IMR-90 (cell line): ENCODE results near the gene CASK. TPM values are rescaled to one million over a fixed set of nuclear protein-coding genes. Genes with fewer than 3 reads are reported as not detected.

Experiments used
- ATAC-seq: fragments of 200-7000 bp; cut with Tn5 transposase; 2 replicates; pipeline ENCODE4 v1.9.1; 2020; ENCODE audit warnings: low read depth, mild to moderate bottlenecking, moderate library complexity
- BruUV-seq: library from RNA; stranded (reverse); fragments of 400-500 nt; replicated peaks from 2 replicates; lab custom pipeline; 2021; lab: Mats Ljungman, UMichigan
- CTCF ChIA-PET: fragments of 300-600 bp; formaldehyde crosslinking; extraction: SDS; loops from one replicate; lab custom pipeline; 2021; ENCODE audit warnings: antibody characterized with exemption; lab: Yijun Ruan, JAX
- POLR2A ChIA-PET: fragments of 300-600 bp; sonication (Branson Sonifier 250); formaldehyde crosslinking; loops from one replicate; lab custom pipeline; 2022; ENCODE audit warnings: antibody characterized with exemption; ENCODE audit not compliant: unreplicated experiment; lab: Charles Lee
- DNase-seq: peaks from one replicate; pipeline ENCODE4 v3.0.0; 2013
- H2AFZ ChIP-seq: replicated peaks from 2 replicates; pipeline ENCODE3; 2013; ENCODE audit warnings: low read length, mild to moderate bottlenecking; ENCODE audit not compliant: poor library complexity
- H2AK5ac ChIP-seq: 2 replicates; pipeline ENCODE4 v1.6.1; 2013; ENCODE audit warnings: low read depth, low read length, inconsistent platforms
- H2AK9ac ChIP-seq: replicated peaks from 2 replicates; pipeline ENCODE3; 2013; ENCODE audit warnings: mild to moderate bottlenecking, low read depth, low read length, moderate library complexity; ENCODE audit not compliant: poor library complexity
- H2BK120ac ChIP-seq: 2 replicates; pipeline ENCODE4 v1.6.1; 2013; ENCODE audit warnings: low read depth, low read length, inconsistent platforms
- H2BK15ac ChIP-seq: 3 replicates; pipeline ENCODE4 v1.6.1; 2013; ENCODE audit warnings: low read depth, low read length, inconsistent platforms
- H2BK20ac ChIP-seq: 2 replicates; pipeline ENCODE4 v1.6.1; 2013; ENCODE audit warnings: low read depth, mild to moderate bottlenecking, inconsistent platforms, low read length, moderate library complexity
- H2BK5ac ChIP-seq: 2 replicates; pipeline ENCODE4 v1.6.1; 2013; ENCODE audit warnings: mild to moderate bottlenecking, low read depth, low read length, inconsistent platforms; ENCODE audit not compliant: poor library complexity, severe bottlenecking
- H3K14ac ChIP-seq: replicated peaks from 2 replicates; pipeline ENCODE4 v1.6.1; 2013; ENCODE audit warnings: low read depth, low read length, inconsistent platforms
- H3K18ac ChIP-seq: 2 replicates; pipeline ENCODE4 v1.6.1; 2013; ENCODE audit warnings: low read depth, low read length, control low read depth
- H3K23ac ChIP-seq: 2 replicates; pipeline ENCODE4 v1.6.1; 2013; ENCODE audit warnings: low read depth, low read length, inconsistent platforms
- H3K27ac ChIP-seq: 2 replicates; pipeline ENCODE4 v1.5.1; 2013; ENCODE audit warnings: mild to moderate bottlenecking, control low read depth, low read length; ENCODE audit not compliant: insufficient read depth
- H3K27me3 ChIP-seq: 2 replicates; pipeline ENCODE4 v1.6.1; 2013; ENCODE audit warnings: low read length; ENCODE audit not compliant: control insufficient read depth, insufficient read depth
- H3K36me3 ChIP-seq: 2 replicates; pipeline ENCODE4 v1.6.1; 2013; ENCODE audit warnings: low read length, mixed read lengths; ENCODE audit not compliant: control insufficient read depth, insufficient read depth
- H3K4ac ChIP-seq: 2 replicates; pipeline ENCODE4 v1.6.1; 2013; ENCODE audit warnings: low read depth, low read length, inconsistent platforms
- H3K4me1 ChIP-seq: 2 replicates; pipeline ENCODE4 v1.6.1; 2013; ENCODE audit warnings: low read length, mixed read lengths; ENCODE audit not compliant: control insufficient read depth, insufficient read depth
- H3K4me2 ChIP-seq: 2 replicates; pipeline ENCODE4 v1.6.1; 2013; ENCODE audit warnings: low read depth, mild to moderate bottlenecking, control low read depth, low read length, moderate library complexity
- H3K4me3 ChIP-seq: 2 replicates; pipeline ENCODE4 v1.5.1; 2013; ENCODE audit warnings: low read depth, mild to moderate bottlenecking, control low read depth, low read length, moderate library complexity; ENCODE audit not compliant: insufficient read depth
- H3K56ac ChIP-seq: 2 replicates; pipeline ENCODE4 v1.6.1; 2013; ENCODE audit warnings: low read length, inconsistent platforms; ENCODE audit not compliant: insufficient read depth; ENCODE audit errors: extremely low read depth
- H3K79me1 ChIP-seq, 2 experiments: 2 replicates each; pipeline ENCODE4 v1.6.1; 2013; ENCODE audit warnings: low read length in 2 of 2, inconsistent platforms in 1 of 2, low read depth in 1 of 2
- H3K9ac ChIP-seq: 2 replicates; pipeline ENCODE4 v1.6.1; 2013; ENCODE audit warnings: low read depth, low read length, control low read depth
- H3K9me1 ChIP-seq: 2 replicates; pipeline ENCODE4 v1.6.1; 2013; ENCODE audit warnings: low read length, inconsistent platforms; ENCODE audit not compliant: insufficient read depth
- H3K9me3 ChIP-seq: 2 replicates; pipeline ENCODE4 v1.6.1; 2013; ENCODE audit warnings: low read length; ENCODE audit not compliant: control insufficient read depth, insufficient read depth
- H4K20me1 ChIP-seq: 2 replicates; pipeline ENCODE4 v1.6.1; 2013; ENCODE audit warnings: low read length, inconsistent platforms; ENCODE audit not compliant: insufficient read depth
- H4K5ac ChIP-seq: 2 replicates; pipeline ENCODE4 v1.6.1; 2013; ENCODE audit warnings: mild to moderate bottlenecking, low read depth, low read length, control low read depth
- H4K8ac ChIP-seq, 2 experiments: 2 replicates each; pipeline ENCODE4 v1.6.1; 2013; ENCODE audit warnings: low read depth in 2 of 2, low read length in 2 of 2, control low read depth in 1 of 2, inconsistent platforms in 1 of 2
- H4K91ac ChIP-seq: 2 replicates; pipeline ENCODE4 v1.6.1; 2013; ENCODE audit warnings: low read depth, low read length, inconsistent platforms; ENCODE audit not compliant: insufficient read depth
- CHD1 ChIP-seq: IDR thresholded peaks from 2 replicates; pipeline ENCODE4 v1.6.1; 2012; ENCODE audit warnings: low read depth, low read length, improper control_type of control experiment
- CTCF ChIP-seq: conservative IDR thresholded peaks from 2 replicates; pipeline ENCODE4 v1.5.1; 2012; ENCODE audit warnings: mild to moderate bottlenecking, low read depth, low read length, improper control_type of control experiment
- MAFK ChIP-seq: IDR thresholded peaks from 2 replicates; pipeline ENCODE4 v1.6.1; 2012; ENCODE audit warnings: low read depth, low read length, improper control_type of control experiment
- MAZ ChIP-seq: IDR thresholded peaks from 2 replicates; pipeline ENCODE4 v1.6.1; 2012; ENCODE audit warnings: low read depth, mild to moderate bottlenecking, low read length, improper control_type of control experiment, moderate library complexity, borderline replicate concordance
- MXI1 ChIP-seq: IDR thresholded peaks from 2 replicates; pipeline ENCODE4 v1.6.1; 2012; ENCODE audit warnings: low read depth, mild to moderate bottlenecking, low read length, moderate library complexity, borderline replicate concordance
- NFE2L2 ChIP-seq: fragments of 150-350 bp; IDR thresholded peaks from 2 replicates; pipeline ENCODE4 v1.6.1; 2016; ENCODE audit warnings: low read depth, mild to moderate bottlenecking, low read length
- USF2 ChIP-seq: fragments of 150-350 bp; IDR thresholded peaks from 2 replicates; pipeline ENCODE4 v1.6.1; 2017; ENCODE audit warnings: mild to moderate bottlenecking, antibody characterized with exemption, low read length, low read depth
- WGBS, 2 experiments: methylation state at CpG; one replicate each; pipeline versions ENCODE4 v1.1.5 to v1.1.7; 2013; ENCODE audit warnings: missing lambda C conversion rate in 2 of 2; ENCODE audit not compliant: insufficient read length in 1 of 2; ENCODE audit errors: extremely low coverage in 2 of 2; 5-methylcytosine and 5-hydroxymethylcytosine counted together
- dilution Hi-C: fragments of 300-500 bp; cut with HindIII; formaldehyde crosslinking; loops from one replicate; pipeline ENCODE4 v1.14.3; 2018; ENCODE audit warnings: low sequenced_read_pairs; ENCODE audit not compliant: unreplicated experiment
- in situ Hi-C: fragments of 300-500 bp; cut with MboI; formaldehyde crosslinking; loops from 3 replicates; pipeline ENCODE4 v1.14.3; 2019; ENCODE audit warnings: low sequenced_read_pairs, inconsistent platforms, mixed read lengths
- intact Hi-C: fragments of 100-400 bp; cut with micrococcal nuclease; formaldehyde crosslinking; loops from 2 replicates; pipeline ENCODE4 v1.10.0; 2022
- polyA plus RNA-seq, 3 experiments: library from polyadenylated mRNA; depleted of rRNA; stranded (reverse); fragments of >200 nt; gene quantifications; 2 replicates each; pipeline ENCODE4 v1.2.3, GENCODE V29; 2012; ENCODE audit warnings: low replicate concordance in 1 of 3
- total RNA-seq: library from RNA; depleted of rRNA; stranded (reverse); fragments of >200 nt; gene quantifications from 2 replicates; pipeline ENCODE4 v1.2.3, GENCODE V29; 2012

CASK gene
- total and polyA plus RNA-seq, 2 of the 4 experiments (the other 2 are of a cell fraction) = 9.4 to 17.7 TPM

GRCh38 chrX:41730081-41730480 lies 193.3 kb downstream of the CASK start:
- in situ Hi-C loops = no loop called here
- Histone ChIP-seq H3K36me3 (no peaks in the 10 kb centered on the region), H3K4me3 (no peak overlapping the region), H2BK120ac (no peak overlapping the region), H3K9ac (no peak overlapping the region), H3K18ac (no peak overlapping the region), H3K4ac (no peak overlapping the region), H2AK5ac (no peak overlapping the region), H3K79me1 (no peaks in the 10 kb centered on the region), H2AFZ (no peak overlapping the region), H3K9me1 (no peaks in the 10 kb centered on the region), H4K91ac (no peak overlapping the region), H2AK9ac (no peak overlapping the region), H4K8ac (no peak overlapping the region), H3K14ac (no peak overlapping the region), H3K4me2 (no peak overlapping the region), H3K4me1 (no peaks in the 10 kb centered on the region), H3K56ac (no peak overlapping the region), H4K5ac (no peak overlapping the region), H3K23ac (no peak overlapping the region), H2BK5ac (no peak overlapping the region), H4K20me1 (no peaks in the 10 kb centered on the region), H2BK15ac (no peak overlapping the region), H3K27me3 (no peaks in the 10 kb centered on the region; the same call in 1 of the 2 replicates), H3K27ac (no peak overlapping the region), H3K9me3 (no peaks in the 10 kb centered on the region), H2BK20ac (no peak overlapping the region)
- TF ChIP-seq USF2 = no peak
- no peak for TF ChIP-seq MXI1
- no peak for TF ChIP-seq MAZ
- no peak for TF ChIP-seq NFE2L2
- TF ChIP-seq CHD1 = no peak
- no peak for TF ChIP-seq CTCF
- no peak for TF ChIP-seq MAFK
- no TSS peak for BruUV-seq
- dilution Hi-C loops = no loop called here
- intact Hi-C loops = loop anchor here (10.0 kb wide), 2 partner anchors 175 to 455 kb away; no protein-coding TSS in a partner anchor
- DNase-seq (peak; percentile 12), ATAC-seq (no peak)
- no CpG with 5 or more reads among the region's 2 CpGs for WGBS, 2 experiments
- CTCF ChIA-PET = interaction anchor here (0.6 to 0.7 kb wide), 2 partner anchors 239 to 1176 kb away, joined by 3 read pairs; no protein-coding TSS in a partner anchor
- POLR2A ChIA-PET = no interaction called here
